Ammon's horn (tissue), 1 donor: ENCODE data around the gene COL5A2.

Experiments
- DNase-seq: peaks from one replicate; pipeline ENCODE4 v3.0.0-alpha.2; 2016; ENCODE audit warnings: low spot score

COL5A2 gene

GRCh38 chr2:188993247-188993646 is 186.3 kb downstream of the COL5A2 start:
- DNase-seq, result no peak

DNA sequence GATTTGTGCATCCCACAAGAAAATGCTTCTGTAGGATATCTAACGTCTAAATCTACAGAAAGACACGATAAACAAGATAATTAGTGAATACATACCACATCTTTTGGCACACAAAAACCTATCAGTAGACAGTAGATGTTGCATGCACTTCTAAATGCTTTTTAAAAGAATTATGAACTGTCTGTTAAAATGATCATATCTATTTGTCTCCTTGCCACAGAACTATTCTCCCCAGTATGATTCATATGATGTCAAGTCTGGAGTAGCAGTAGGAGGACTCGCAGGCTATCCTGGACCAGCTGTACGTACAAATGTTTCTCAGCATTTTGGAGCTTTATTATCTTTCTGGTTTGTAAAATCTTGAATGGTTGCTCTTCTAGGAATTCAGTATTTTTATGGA is 192.7 kb downstream of the COL5A2 start:
- peak; percentile 30 for DNase-seq

DNA sequence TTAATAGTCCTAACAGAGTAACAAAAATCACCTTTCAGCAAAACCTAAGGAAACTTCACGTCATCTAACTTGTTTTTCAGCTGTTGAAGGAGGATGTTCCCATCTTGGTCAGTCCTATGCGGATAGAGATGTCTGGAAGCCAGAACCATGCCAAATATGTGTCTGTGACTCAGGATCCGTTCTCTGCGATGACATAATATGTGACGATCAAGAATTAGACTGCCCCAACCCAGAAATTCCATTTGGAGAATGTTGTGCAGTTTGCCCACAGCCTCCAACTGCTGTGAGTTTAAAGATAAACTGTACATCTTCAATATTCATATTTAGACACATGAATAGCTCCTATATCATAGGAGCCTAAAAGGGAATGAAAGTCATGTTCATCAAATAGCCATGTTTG is 194.9 kb downstream of the COL5A2 start:
- no peak for DNase-seq

DNA sequence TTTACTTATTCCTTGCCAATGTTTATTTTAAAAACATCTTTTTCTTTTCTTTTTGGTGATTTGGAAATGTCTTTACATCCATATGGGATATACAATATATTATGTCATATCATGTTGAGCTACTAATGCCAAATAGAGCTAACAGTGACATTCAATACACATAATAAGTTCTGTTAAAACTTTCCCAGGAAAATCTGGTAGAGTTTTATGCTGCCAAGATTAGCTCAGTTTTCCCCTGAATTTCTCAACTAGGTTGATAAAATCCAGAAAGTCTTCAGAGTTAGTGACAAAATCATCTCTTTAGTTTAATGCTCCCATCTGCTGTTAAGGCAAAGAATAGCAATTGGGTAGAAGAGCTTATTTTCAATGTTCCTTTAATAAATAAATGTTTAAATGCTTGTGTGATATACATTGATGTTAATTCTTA is 195.5 kb downstream of the COL5A2 start:
- peak; percentile 4 for DNase-seq

GRCh38 chr2:188983427-188984064 is 196.0 kb downstream of the COL5A2 start:
- DNase-seq, result no peak
